GM21515 (cell line): ENCODE measurements around the gene CHST15.

Experiments
- ATAC-seq: cut with Tn5 transposase; IDR thresholded peaks from one replicate; pipeline ENCODE4 v1.9.1; 2021; ENCODE audit not compliant: unreplicated experiment

The CHST15 gene

GRCh38 chr10:124066781-124067714, 26.4 kb downstream of the CHST15 start:
- no peak for ATAC-seq

GRCh38 chr10:124066126-124066700, 27.2 kb downstream of the CHST15 start:
- ATAC-seq: no peak

- no peak for ATAC-seq
These were observed 27.8 kb downstream of the CHST15 start for GRCh38 chr10:124065382-124066125.

GRCh38 chr10:124064676-124065075, 28.7 kb downstream of the CHST15 start:
- ATAC-seq: no peak

- ATAC-seq: peak; percentile 62
These were observed 29.4 kb downstream of the CHST15 start for GRCh38 chr10:124063750-124064603.

GRCh38 chr10:124062390-124062789, 31.0 kb downstream of the CHST15 start:
- no peak for ATAC-seq

- no peak for ATAC-seq
These were observed 32.4 kb downstream of the CHST15 start for GRCh38 chr10:124061030-124061429.

- no peak for ATAC-seq
These were observed 33.2 kb downstream of the CHST15 start for GRCh38 chr10:124060148-124060720.

GRCh38 chr10:124059551-124059950, 33.8 kb downstream of the CHST15 start:
- ATAC-seq: no peak

- ATAC-seq: no peak
These were observed 34.9 kb downstream of the CHST15 start for GRCh38 chr10:124058346-124059003.

GRCh38 chr10:124057601-124058000, 35.8 kb downstream of the CHST15 start:
- no peak for ATAC-seq

GRCh38 chr10:124056337-124056980, 36.9 kb downstream of the CHST15 start:
- ATAC-seq: no peak

- ATAC-seq: no peak
These were observed 39.4 kb downstream of the CHST15 start for GRCh38 chr10:124053971-124054370.

- ATAC-seq: no peak
These were observed 40.8 kb downstream of the CHST15 start for GRCh38 chr10:124052561-124052960.

- ATAC-seq: no peak
These were observed 43.1 kb downstream of the CHST15 start for GRCh38 chr10:124050021-124051015.

GRCh38 chr10:124049484-124049883, 43.9 kb downstream of the CHST15 start:
- ATAC-seq: no peak

- ATAC-seq: no peak
These were observed 44.8 kb downstream of the CHST15 start for GRCh38 chr10:124048371-124049290.
